Vagina (tissue), 2 donors: ENCODE measurements around the gene F3. TPM values are rescaled to one million over a fixed set of nuclear protein-coding genes. Genes with fewer than 3 reads are reported as not detected.

Experiments
- DNase-seq, 2 donors: peaks; one replicate each; pipeline ENCODE4 v3.0.0-alpha.2; 2017; ENCODE audit errors: extremely low spot score in 2 of 2
- H3K27ac ChIP-seq: fragments of 200-600 bp; sonication (generic); one replicate; pipeline ENCODE4 v1.5.1; 2019
- H3K27me3 ChIP-seq: fragments of 200-600 bp; sonication (generic); one replicate; pipeline ENCODE4 v1.5.1; 2019
- H3K36me3 ChIP-seq, 2 donors: fragments of 200-600 bp; sonication (generic); one replicate each; pipeline ENCODE4 v1.5.1; 2017 to 2019
- H3K4me1 ChIP-seq: fragments of 200-600 bp; sonication (generic); one replicate; pipeline ENCODE4 v1.5.1; 2019
- H3K4me3 ChIP-seq, 2 donors: fragments of 200-600 bp; sonication (generic); 1 replicate in 1 of 2; 2 replicates in 1 of 2; pipeline ENCODE4 v1.5.1; 2016 to 2019
- H3K9me3 ChIP-seq: fragments of 200-600 bp; sonication (generic); one replicate; pipeline ENCODE4 v1.5.1; 2019
- POLR2A ChIP-seq, 2 donors: fragments of 450-650 bp; IDR thresholded peaks; one replicate each; pipeline ENCODE4 v1.6.1; 2017; ENCODE audit warnings: antibody characterized with exemption in 2 of 2, mild to moderate bottlenecking in 2 of 2, moderate library complexity in 2 of 2
- POLR2AphosphoS5 ChIP-seq, 2 donors: sonication (generic); formaldehyde crosslinking; IDR thresholded peaks; one replicate each; pipeline ENCODE4 v1.9.0; 2017; ENCODE audit warnings: antibody characterized with exemption in 2 of 2, mild to moderate bottlenecking in 2 of 2, low read depth in 1 of 2; ENCODE audit not compliant: insufficient read depth in 1 of 2
- intact Hi-C: fragments of 100-400 bp; cut with DNase I; formaldehyde crosslinking; loops from one replicate; pipeline ENCODE4 v1.15.1; 2023
- total RNA-seq: library from RNA; depleted of rRNA; stranded (reverse); fragments of >200 nt; gene quantifications from one replicate; pipeline ENCODE4 v1.2.3, GENCODE V29; 2016
- TF ChIP-seq, protein P1 (sequence below), 3 experiments: fragments of 450-650 bp in 2 of 3; fragments of 200-600 bp in 1 of 3; sonication (generic) in 1 of 3; IDR thresholded peaks; one replicate each; pipeline ENCODE4 v1.5.1; 2017 to 2019; ENCODE audit warnings: antibody characterized with exemption in 3 of 3, mild to moderate bottlenecking in 2 of 3, moderate library complexity in 2 of 3

Gene F3
- total RNA-seq, 1 donor from 2014 or later, result 63.6 TPM

DNA sequence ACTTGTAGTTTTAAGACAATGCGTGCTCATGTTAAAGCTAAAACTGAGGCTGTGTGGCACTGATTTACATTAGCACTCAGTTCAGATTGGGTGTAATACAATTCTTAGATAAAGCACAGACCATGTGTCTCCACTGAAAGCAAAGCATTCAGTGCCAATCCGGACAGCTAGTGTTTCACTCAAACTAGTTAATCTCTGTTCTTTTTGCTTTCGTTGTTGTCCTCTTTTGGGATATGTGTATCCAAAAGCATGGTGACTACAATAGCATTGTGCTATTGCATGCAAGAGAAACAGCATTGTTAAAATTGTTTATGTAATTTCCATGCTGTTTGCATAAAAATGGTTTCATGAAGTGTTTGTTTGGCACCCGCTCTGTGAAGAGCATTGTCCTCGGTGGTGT is 54.6 kb downstream of the F3 start:
- no peak overlapping the region for H3K27ac ChIP-seq
- TF ChIP-seq, protein P1, sequence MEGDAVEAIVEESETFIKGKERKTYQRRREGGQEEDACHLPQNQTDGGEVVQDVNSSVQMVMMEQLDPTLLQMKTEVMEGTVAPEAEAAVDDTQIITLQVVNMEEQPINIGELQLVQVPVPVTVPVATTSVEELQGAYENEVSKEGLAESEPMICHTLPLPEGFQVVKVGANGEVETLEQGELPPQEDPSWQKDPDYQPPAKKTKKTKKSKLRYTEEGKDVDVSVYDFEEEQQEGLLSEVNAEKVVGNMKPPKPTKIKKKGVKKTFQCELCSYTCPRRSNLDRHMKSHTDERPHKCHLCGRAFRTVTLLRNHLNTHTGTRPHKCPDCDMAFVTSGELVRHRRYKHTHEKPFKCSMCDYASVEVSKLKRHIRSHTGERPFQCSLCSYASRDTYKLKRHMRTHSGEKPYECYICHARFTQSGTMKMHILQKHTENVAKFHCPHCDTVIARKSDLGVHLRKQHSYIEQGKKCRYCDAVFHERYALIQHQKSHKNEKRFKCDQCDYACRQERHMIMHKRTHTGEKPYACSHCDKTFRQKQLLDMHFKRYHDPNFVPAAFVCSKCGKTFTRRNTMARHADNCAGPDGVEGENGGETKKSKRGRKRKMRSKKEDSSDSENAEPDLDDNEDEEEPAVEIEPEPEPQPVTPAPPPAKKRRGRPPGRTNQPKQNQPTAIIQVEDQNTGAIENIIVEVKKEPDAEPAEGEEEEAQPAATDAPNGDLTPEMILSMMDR (IDR thresholded peaks at IDR 0.05), result no peak
- TF ChIP-seq POLR2A (IDR thresholded peaks at IDR 0.05) (no peak), POLR2AphosphoS5 (IDR thresholded peaks at IDR 0.05; ENCODE audit: insufficient read depth in 1 of 2, low read depth in 1 of 2) (no peak)
- no peaks in the 10 kb centered on the region for H3K4me1 ChIP-seq
- H3K27me3 ChIP-seq, result no peaks in the 10 kb centered on the region
- H3K4me3 ChIP-seq, result no peak overlapping the region
- H3K9me3 ChIP-seq, result no peaks in the 10 kb centered on the region
- DNase-seq, result no peak
- peaks cover 0 to 35% of the 10 kb centered on the region in 2 donors for H3K36me3 ChIP-seq
- intact Hi-C loops, result no loop called here

GRCh38 chr1:94481473-94481933 is 60.1 kb downstream of the F3 start:
- no peak for TF ChIP-seq POLR2AphosphoS5 (IDR thresholded peaks at IDR 0.05; ENCODE audit: insufficient read depth in 1 of 2, low read depth in 1 of 2)
- TF ChIP-seq, protein P1 (IDR thresholded peaks at IDR 0.05), result peak; percentile 55 to 75 (median 66)
- DNase-seq, result no peak
- H3K36me3 ChIP-seq, result peaks cover 0 to 25% of the 10 kb centered on the region in 2 donors
- intact Hi-C loops, result no loop called here
- H3K27me3 ChIP-seq, result no peaks in the 10 kb centered on the region
- H3K4me1 ChIP-seq, result no peaks in the 10 kb centered on the region
- no peaks in the 10 kb centered on the region for H3K9me3 ChIP-seq
- H3K4me3 ChIP-seq, result no peak overlapping the region
- H3K27ac ChIP-seq, result no peak overlapping the region

DNA sequence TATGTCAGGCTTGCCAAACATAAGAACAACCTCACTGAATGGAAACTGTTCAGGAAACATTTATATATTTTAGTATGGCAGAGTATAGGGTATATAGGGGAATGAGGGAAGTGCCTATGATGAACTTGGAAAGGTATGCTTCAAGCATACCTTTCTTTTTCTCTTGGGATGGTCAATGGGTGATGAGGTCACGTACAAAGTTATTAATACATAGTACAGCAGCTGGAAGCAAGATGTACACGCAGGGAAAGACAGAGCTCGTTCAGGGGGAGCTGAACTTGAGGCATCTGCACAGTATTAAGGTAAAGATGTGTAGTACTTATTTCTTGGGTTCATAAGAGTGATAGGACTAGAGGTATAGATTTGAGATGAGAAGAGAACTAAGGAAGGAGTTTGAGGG is 61.9 kb downstream of the F3 start:
- no peaks in the 10 kb centered on the region for H3K4me1 ChIP-seq
- peaks cover 0 to 25% of the 10 kb centered on the region in 2 donors for H3K36me3 ChIP-seq
- DNase-seq, result no peak
- H3K4me3 ChIP-seq, result no peak overlapping the region
- no peaks in the 10 kb centered on the region for H3K9me3 ChIP-seq
- TF ChIP-seq, protein P1 (IDR thresholded peaks at IDR 0.05), result no peak
- TF ChIP-seq POLR2A (IDR thresholded peaks at IDR 0.05), result no peak
- TF ChIP-seq POLR2AphosphoS5 (IDR thresholded peaks at IDR 0.05; ENCODE audit: insufficient read depth in 1 of 2, low read depth in 1 of 2), result no peak
- intact Hi-C loops, result no loop called here
- H3K27me3 ChIP-seq, result no peaks in the 10 kb centered on the region
- no peak overlapping the region for H3K27ac ChIP-seq

Other genes starting within 250 kb of the F3 start
- 16.2 TPM for gene ABCD3, start 123.4 kb downstream of the F3 start, total RNA-seq